Muscle of leg (tissue), 11 donors: ENCODE data around the gene ABCA2. TPM values are rescaled to one million over a fixed set of nuclear protein-coding genes. Genes with fewer than 3 reads are reported as not detected.
"Not testable (repeated sequence)": the region's sequence is repeated elsewhere in the genome, so short reads cannot be mapped to it uniquely, and the experiment has no call there.

Source experiments
- DNase-seq: peaks from one replicate; pipeline ENCODE4 v3.0.0; 2013
- H3K27ac ChIP-seq: one replicate; pipeline ENCODE4 v1.5.1; 2013; ENCODE audit warnings: mild to moderate bottlenecking, low read length, control low read depth
- H3K27me3 ChIP-seq: one replicate; pipeline ENCODE4 v1.6.1; 2013; ENCODE audit warnings: low read length; ENCODE audit not compliant: control insufficient read depth, insufficient read depth
- H3K36me3 ChIP-seq: one replicate; pipeline ENCODE4 v1.6.1; 2013; ENCODE audit warnings: low read length; ENCODE audit not compliant: control insufficient read depth, insufficient read depth
- H3K4me1 ChIP-seq: one replicate; pipeline ENCODE4 v1.6.1; 2013; ENCODE audit warnings: low read length; ENCODE audit not compliant: control insufficient read depth, insufficient read depth
- H3K4me3 ChIP-seq: one replicate; pipeline ENCODE4 v1.5.1; 2013; ENCODE audit warnings: low read length, control low read depth
- H3K9me3 ChIP-seq: replicated peaks from 2 replicates; pipeline ENCODE4 v1.6.1; 2013; ENCODE audit warnings: low read depth, low read length; ENCODE audit not compliant: control insufficient read depth
- WGBS: methylation state at CpG from one replicate; pipeline ENCODE4 v1.1.5; 2013; ENCODE audit warnings: missing lambda C conversion rate; ENCODE audit not compliant: insufficient coverage; 5-methylcytosine and 5-hydroxymethylcytosine counted together
- polyA plus RNA-seq, 8 donors: library from polyadenylated mRNA; unstranded; fragments of 120-200 nt; gene quantifications; one replicate each; pipeline versions ENCODE4 v1.2.1 to v1.2.3, GENCODE V29; 2013; ENCODE audit warnings: inconsistent platforms in 1 of 8, low replicate concordance in 1 of 8; ENCODE audit not compliant: insufficient read length in 8 of 8, insufficient read depth in 1 of 8
- total RNA-seq: library from RNA; stranded (reverse); fragments of 120-200 nt; gene quantifications from one replicate; pipeline ENCODE4 v1.2.4, GENCODE V29; 2013

The ABCA2 gene
- total and polyA plus RNA-seq, 9 donors = 8.3 to 24.8 (median 18.8) TPM

- Histone ChIP-seq H3K27ac (no peak overlapping the region), H3K9me3 (no peaks in the 10 kb centered on the region), H3K4me3 (no peak overlapping the region), H3K36me3 (peaks cover 15% of the 10 kb centered on the region), H3K27me3 (peaks cover 3% of the 10 kb centered on the region), H3K4me1 (peaks cover 16% of the 10 kb centered on the region)
- WGBS = 83% methylated on average over 6 of the region's 13 CpGs
- DNase-seq = no peak
Measured at GRCh38 chr9:137037035-137037434, 9.0 kb upstream of the ABCA2 start.

- no peak for DNase-seq
- no peak overlapping the region for H3K4me3 ChIP-seq
- H3K27me3 ChIP-seq = peaks cover 3% of the 10 kb centered on the region
- no peak overlapping the region for H3K27ac ChIP-seq
- peaks cover 22% of the 10 kb centered on the region for H3K4me1 ChIP-seq
- WGBS = 67% methylated on average over 8 of the region's 8 CpGs
- H3K9me3 ChIP-seq = no peaks in the 10 kb centered on the region
- peaks cover 14% of the 10 kb centered on the region for H3K36me3 ChIP-seq
Measured at GRCh38 chr9:137035937-137036336, 7.9 kb upstream of the ABCA2 start.

- no peak overlapping the region for H3K27ac ChIP-seq
- no peak for DNase-seq
- 14% methylated on average over 3 of the region's 9 CpGs for WGBS
Measured at GRCh38 chr9:137035507-137035834, 7.4 kb upstream of the ABCA2 start.

DNA sequence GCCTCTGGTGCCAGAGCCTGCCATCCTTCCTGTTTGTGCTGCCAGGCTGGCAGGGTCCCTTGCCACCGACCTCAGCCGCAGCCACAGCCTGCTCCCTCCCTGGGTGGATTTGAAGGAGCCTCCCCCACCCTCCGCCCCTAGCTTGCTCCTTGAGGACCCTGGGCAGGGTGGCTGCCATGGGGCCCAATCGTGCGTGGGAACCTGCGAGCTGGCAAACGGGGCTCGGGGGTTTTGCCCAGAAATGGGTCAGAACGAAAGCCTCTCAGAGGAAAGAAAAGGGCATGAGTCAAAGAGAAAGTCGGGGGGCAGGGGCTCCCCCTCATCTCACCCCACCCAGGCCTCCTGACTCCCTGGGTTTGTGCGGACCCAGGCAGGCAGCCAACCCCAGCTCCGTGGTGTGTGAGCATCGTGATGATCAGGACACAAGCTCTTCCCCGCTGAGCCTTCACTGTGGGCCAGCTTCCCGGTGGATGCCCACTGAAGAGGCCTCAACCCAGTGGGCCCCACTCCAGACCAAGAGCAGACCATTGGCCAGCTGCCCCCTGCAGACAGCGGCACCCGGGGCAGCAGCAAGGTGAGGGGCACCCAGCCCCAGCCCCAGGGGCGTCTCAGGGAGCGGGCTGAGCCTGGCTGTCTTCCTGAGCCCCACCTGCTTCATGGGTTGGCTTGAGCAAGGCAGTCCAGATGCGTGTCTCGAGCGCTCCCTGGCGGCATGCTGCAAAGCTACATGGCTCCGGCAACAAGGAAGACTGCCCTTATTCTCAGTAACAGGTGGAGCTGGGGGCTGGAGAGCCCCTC is 6.9 kb upstream of the ABCA2 start:
- peaks cover 3% of the 10 kb centered on the region for H3K27me3 ChIP-seq
- no peak overlapping the region for H3K4me3 ChIP-seq
- peaks cover 10% of the 10 kb centered on the region for H3K36me3 ChIP-seq
- H3K27ac ChIP-seq = no peak overlapping the region
- no peaks in the 10 kb centered on the region for H3K9me3 ChIP-seq
- peak; percentile 90 for DNase-seq
- WGBS = 16% methylated on average over 22 of the region's 24 CpGs
- H3K4me1 ChIP-seq = peaks cover 26% of the 10 kb centered on the region

More at GRCh38 chr9:137035507-137035834, 7.4 kb upstream of the ABCA2 start:
- H3K9me3 ChIP-seq = no peaks in the 10 kb centered on the region
- H3K36me3 ChIP-seq = peaks cover 11% of the 10 kb centered on the region
- H3K4me3 ChIP-seq = no peak overlapping the region
- peaks cover 26% of the 10 kb centered on the region for H3K4me1 ChIP-seq
- H3K27me3 ChIP-seq = peaks cover 3% of the 10 kb centered on the region

DNA sequence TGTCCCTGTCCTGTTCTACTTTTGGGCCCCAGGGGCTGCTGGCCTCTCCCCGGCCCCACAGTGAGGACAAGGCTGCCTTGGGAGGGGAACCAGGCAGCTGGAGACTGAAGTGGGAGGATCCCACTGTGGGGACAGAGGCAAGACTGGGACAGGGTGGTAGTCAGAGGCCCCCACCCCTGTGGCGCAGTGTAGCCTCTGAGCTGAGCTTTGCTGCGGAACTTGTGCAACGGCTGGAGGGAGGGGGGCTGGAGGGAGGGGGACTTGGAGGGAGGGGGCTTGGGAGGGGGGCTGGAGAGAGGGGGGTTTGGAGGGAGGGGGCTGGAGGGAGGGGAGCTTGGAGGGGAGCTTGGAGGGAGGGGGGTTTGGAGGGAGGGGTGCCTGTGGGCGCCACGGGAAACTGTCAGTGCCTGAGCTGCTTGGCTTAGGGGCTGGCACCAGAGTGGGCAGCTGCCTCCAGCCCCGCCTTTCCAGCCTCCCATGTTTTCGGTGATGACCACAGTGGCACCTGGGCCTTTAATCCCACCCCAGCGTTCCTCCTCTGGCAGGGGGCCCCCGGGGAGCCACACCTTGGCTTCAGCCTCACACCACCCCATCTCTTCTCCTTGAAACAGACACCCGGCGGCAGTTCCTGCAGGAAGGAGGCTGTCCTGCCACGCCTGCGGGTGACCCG is 6.1 kb upstream of the ABCA2 start:
- WGBS = 47% methylated on average over 9 of the region's 15 CpGs
- no peaks in the 10 kb centered on the region for H3K9me3 ChIP-seq
- peaks cover 7% of the 10 kb centered on the region for H3K36me3 ChIP-seq
- H3K4me3 ChIP-seq = no peak overlapping the region
- no peak overlapping the region for H3K27ac ChIP-seq
- H3K4me1 ChIP-seq = peaks cover 29% of the 10 kb centered on the region
- H3K27me3 ChIP-seq = peaks cover 5% of the 10 kb centered on the region
- DNase-seq = no peak

DNA sequence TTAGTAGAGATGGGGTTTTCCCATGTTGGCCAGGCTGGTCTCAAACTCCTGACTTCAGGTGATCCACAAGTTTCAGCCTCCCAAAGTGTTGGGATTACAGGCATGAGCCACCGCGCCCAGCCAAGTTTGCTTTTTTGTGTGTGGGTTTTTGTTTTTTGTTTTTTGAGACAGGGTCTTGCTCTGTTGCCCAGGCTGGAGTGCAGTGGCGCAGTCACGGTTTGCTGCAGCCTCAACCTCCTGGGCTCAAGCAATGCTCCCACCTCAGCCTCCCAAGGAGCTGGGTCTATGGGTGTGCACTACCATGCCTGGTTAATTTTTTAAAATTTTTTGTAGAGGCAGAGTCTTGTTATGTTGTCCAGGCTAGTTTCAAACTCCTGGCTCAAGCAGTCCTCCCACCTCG is 5.4 kb upstream of the ABCA2 start:
- peaks cover 36% of the 10 kb centered on the region for H3K4me1 ChIP-seq
- not testable (repeated sequence) for H3K27ac ChIP-seq

DNA sequence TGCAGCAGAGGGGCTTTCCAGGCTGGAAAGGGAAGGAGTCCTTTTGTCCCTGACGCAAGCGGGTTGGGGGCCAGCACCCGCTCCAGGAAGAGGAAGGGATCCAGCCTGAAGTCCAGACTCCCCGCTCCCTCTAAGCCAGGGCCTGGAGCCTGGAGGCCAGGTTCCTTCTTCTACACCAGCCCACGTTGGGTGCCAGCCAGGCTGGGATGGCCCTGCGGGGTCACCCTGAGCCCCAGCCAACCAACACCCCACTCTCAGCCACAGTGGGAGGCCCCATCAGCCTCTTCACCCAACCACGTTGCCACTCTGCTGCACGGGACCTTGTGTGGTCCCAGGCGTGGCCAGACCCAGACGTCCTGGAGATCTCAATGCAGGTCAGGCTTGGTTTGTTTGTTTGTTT is 4.8 kb upstream of the ABCA2 start:
- DNase-seq = no peak
- no peaks in the 10 kb centered on the region for H3K36me3 ChIP-seq
- H3K27me3 ChIP-seq = peaks cover 8% of the 10 kb centered on the region
- no peak overlapping the region for H3K27ac ChIP-seq
- H3K9me3 ChIP-seq = no peaks in the 10 kb centered on the region
- H3K4me1 ChIP-seq = peaks cover 38% of the 10 kb centered on the region
- no peak overlapping the region for H3K4me3 ChIP-seq
- 50% methylated on average over 4 of the region's 10 CpGs for WGBS

More for the DNA sequence above, 5.4 kb upstream of the ABCA2 start:
- 40% methylated on average over 1 of the region's 5 CpGs for WGBS
- H3K9me3 ChIP-seq, H3K4me3 ChIP-seq, H3K36me3 ChIP-seq, DNase-seq, H3K27me3 ChIP-seq: not testable (repeated sequence)

GRCh38 chr9:137031904-137032640 is 4.0 kb upstream of the ABCA2 start, which contains the start of gene FUT7:
TSS of gene FUT7 (minus strand) at chr9:137032088. CDS start at chr9:137031991, 97 bp downstream.
- Histone ChIP-seq H3K4me1 (peaks cover 43% of the 10 kb centered on the region), H3K27ac (no peak within 1 kb of the TSS), H3K4me3 (no peak within 1 kb of the TSS), H3K36me3 (no peaks in the 10 kb centered on the region), H3K27me3 (peaks cover 8% of the 10 kb centered on the region), H3K9me3 (no peaks in the 10 kb centered on the region)
- DNase-seq = no peak
- WGBS = 50% methylated on average over 12 of the region's 16 CpGs

- Histone ChIP-seq H3K36me3 (no peaks in the 10 kb centered on the region), H3K4me3 (no peak overlapping the region)
Measured at GRCh38 chr9:137030538-137031527, 2.8 kb upstream of the ABCA2 start.

More at GRCh38 chr9:137030538-137031527, 2.8 kb upstream of the ABCA2 start:
- no peak for DNase-seq
- WGBS = 85% methylated on average over 59 of the region's 65 CpGs
- H3K27me3 ChIP-seq = peaks cover 8% of the 10 kb centered on the region
- no peaks in the 10 kb centered on the region for H3K9me3 ChIP-seq
- H3K4me1 ChIP-seq = peaks cover 54% of the 10 kb centered on the region
- no peak overlapping the region for H3K27ac ChIP-seq
